Measurements from ENCODE around the gene XPO6.

Gene XPO6

DNA sequence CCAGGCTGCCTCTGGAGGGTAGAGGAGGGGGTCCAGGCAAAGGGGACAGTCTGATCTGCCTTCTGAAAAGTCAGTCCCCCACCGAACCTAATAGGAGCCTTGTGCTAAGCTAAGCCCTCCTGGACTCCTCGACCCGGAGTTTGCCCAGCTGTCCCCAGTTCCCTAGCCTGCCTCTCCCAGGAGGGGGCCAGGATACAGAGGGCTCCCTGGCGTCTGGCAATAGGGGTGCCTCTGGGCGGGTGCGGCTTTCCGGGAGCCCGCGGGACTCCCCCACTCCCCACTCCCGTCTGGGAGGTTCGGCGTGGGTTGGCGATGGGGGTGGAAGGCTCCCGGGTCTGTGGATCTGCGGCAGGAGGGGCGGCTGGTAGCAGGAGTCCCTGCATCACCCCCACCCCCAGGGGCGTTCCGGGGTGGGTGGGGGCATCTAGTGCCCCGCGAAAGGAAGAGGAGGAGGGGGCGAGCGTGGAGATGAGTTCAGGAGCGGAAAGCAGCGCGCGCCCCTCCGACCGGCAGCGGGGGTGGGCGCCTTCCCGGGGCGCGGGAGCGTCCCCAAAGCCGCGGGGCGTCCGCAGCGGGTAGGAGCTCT, 149.4 kb downstream of the XPO6 start:
- Histone ChIP-seq H3K27me3 (ENCODE audit: control insufficient read depth, insufficient read depth, low read length) (no peaks in the 10 kb centered on the region), H3K4me1 (no peaks in the 10 kb centered on the region), H3K27ac (no peak overlapping the region), H2AFZ (no peak overlapping the region), H3K9me3 (ENCODE audit: control insufficient read depth, low read length) (no peaks in the 10 kb centered on the region), H3K36me3 (ENCODE audit: control insufficient read depth, insufficient read depth, low read length) (no peaks in the 10 kb centered on the region), H3K4me2 (ENCODE audit: low read length) (no peak overlapping the region), H3K79me2 (no peaks in the 10 kb centered on the region), H3K9ac (no peak overlapping the region), H3K4me3 (ENCODE audit: low read depth, low read length) (no peak overlapping the region)
- no peak for TF ChIP-seq CTCF (IDR thresholded peaks at IDR 0.05)

DNA sequence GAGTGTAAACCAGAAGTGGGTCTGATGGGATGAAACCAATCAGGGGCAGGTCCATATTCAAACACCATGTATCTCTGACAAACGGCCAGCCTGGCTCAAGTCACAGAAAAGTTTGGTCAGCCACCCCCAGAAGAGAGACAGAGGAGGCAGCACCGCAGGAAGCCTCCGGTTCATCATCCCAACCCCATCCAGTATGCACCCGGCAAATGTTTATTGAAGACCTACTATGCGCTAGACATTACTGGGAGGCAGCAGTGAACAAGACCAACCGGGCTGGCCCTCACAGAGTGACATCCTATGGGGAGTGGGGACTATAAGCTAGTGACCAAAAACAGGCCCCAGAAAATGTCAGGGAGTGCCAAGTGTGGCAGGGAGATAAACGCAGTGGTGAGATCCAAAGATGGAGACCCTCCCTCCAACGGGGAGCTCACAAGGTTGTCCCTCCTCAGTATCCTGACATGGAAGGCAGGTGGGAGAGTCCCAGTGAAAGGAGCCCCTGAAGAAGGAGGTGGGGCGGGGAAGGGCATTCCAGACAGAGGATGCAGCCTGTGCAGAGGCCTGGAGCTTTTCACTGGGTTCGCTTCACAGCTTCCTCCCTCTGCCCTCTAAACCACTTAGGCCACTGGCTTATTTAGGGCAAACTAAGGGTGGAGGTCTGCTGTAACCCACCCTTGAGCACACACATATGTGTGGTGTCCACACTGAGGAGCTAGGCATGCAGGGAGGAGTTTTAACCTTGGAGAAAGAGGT, 150.2 kb downstream of the XPO6 start:
- Histone ChIP-seq H2AFZ (no peak overlapping the region), H3K4me2 (ENCODE audit: low read length) (no peak overlapping the region), H3K9me3 (ENCODE audit: control insufficient read depth, low read length) (no peaks in the 10 kb centered on the region), H3K9ac (no peak overlapping the region), H3K27ac (no peak overlapping the region), H3K27me3 (ENCODE audit: control insufficient read depth, insufficient read depth, low read length) (no peaks in the 10 kb centered on the region), H3K79me2 (no peaks in the 10 kb centered on the region), H3K4me1 (no peaks in the 10 kb centered on the region), H3K36me3 (ENCODE audit: control insufficient read depth, insufficient read depth, low read length) (no peaks in the 10 kb centered on the region), H3K4me3 (ENCODE audit: low read depth, low read length) (no peak overlapping the region)
- no peak for TF ChIP-seq CTCF (IDR thresholded peaks at IDR 0.05)

GRCh38 chr16:28059841-28060575, 151.8 kb downstream of the XPO6 start:
- Histone ChIP-seq H3K4me3 (ENCODE audit: low read depth, low read length) (no peak overlapping the region), H2AFZ (no peak overlapping the region), H3K27me3 (ENCODE audit: control insufficient read depth, insufficient read depth, low read length) (no peaks in the 10 kb centered on the region), H3K9me3 (ENCODE audit: control insufficient read depth, low read length) (no peaks in the 10 kb centered on the region), H3K79me2 (no peaks in the 10 kb centered on the region), H3K9ac (no peak overlapping the region), H3K36me3 (ENCODE audit: control insufficient read depth, insufficient read depth, low read length) (no peaks in the 10 kb centered on the region), H3K4me1 (no peaks in the 10 kb centered on the region), H3K27ac (no peak overlapping the region), H3K4me2 (ENCODE audit: low read length) (no peak overlapping the region)
- no peak for TF ChIP-seq CTCF (IDR thresholded peaks at IDR 0.05)

DNA sequence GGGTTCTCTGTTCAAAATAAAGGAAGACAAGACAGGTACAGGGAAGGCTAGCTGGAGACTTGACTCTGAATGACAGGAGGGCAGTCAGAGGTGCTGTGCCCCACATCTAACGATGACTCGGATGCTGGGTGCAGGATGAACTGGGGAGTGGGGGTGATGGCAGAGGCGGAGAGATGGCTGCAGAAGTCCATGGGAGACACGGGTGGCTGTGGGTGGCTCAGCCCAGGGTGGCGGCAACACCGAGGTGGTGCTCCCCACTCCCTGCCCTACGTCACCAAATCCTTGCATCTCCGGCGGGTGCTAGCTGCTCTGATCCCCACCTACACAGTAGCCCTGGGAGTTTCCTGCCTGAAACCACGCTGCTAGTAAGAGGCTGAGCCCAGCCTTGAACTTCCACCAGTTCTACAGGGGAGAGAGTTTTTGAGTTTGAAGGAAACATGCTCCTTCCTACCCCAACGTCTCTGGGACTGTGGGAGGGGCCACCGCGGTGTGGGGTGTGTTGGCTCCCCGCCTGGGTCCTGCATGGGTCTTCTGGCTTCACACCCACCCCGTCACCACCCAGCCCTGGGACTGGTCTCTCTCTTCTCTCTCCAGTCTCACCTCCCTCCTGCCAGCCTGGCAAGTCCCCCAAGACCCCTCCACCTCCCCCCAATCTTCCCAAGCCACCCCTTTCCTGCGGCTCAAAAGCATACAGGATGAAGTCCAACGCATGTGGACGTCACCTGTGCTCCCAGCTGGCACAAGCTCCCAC, 152.8 kb downstream of the XPO6 start:
- H3K36me3 ChIP-seq (ENCODE audit: control insufficient read depth, insufficient read depth, low read length), result no peaks in the 10 kb centered on the region
- no peak overlapping the region for H2AFZ ChIP-seq
- no peaks in the 10 kb centered on the region for H3K79me2 ChIP-seq
- no peak overlapping the region for H3K4me2 ChIP-seq (ENCODE audit: low read length)
- H3K9ac ChIP-seq, result no peak overlapping the region
- H3K4me3 ChIP-seq (ENCODE audit: low read depth, low read length), result no peak overlapping the region
- TF ChIP-seq CTCF (IDR thresholded peaks at IDR 0.05), result no peak
- no peaks in the 10 kb centered on the region for H3K4me1 ChIP-seq
- no peaks in the 10 kb centered on the region for H3K27me3 ChIP-seq (ENCODE audit: control insufficient read depth, insufficient read depth, low read length)
- no peak overlapping the region for H3K27ac ChIP-seq
- H3K9me3 ChIP-seq (ENCODE audit: control insufficient read depth, low read length), result no peaks in the 10 kb centered on the region
